Heart right ventricle (tissue), 16 donors: Measurements from ENCODE around the gene OR51B6. TPM values are rescaled to one million over a fixed set of nuclear protein-coding genes. Genes with fewer than 3 reads are reported as not detected.

ENCODE experiments used
- ATAC-seq, 8 donors: fragments of 200-7000 bp; cut with Tn5 transposase; one replicate each; pipeline ENCODE4 v1.9.1; 2020; ENCODE audit warnings: mild to moderate bottlenecking in 8 of 8, moderate library complexity in 8 of 8, moderate number of reproducible peaks in 1 of 8
- DNase-seq, 2 donors: peaks; one replicate each; pipeline ENCODE4 v3.0.0-alpha.2; 2020
- H3K27ac ChIP-seq, 10 donors: fragments of 200-600 bp; sonication (generic) in 2 of 10; one replicate each; pipeline versions ENCODE4 v1.5.0 to v1.8.0; 2020 to 2022; ENCODE audit warnings: mild to moderate bottlenecking in 3 of 10
- H3K27me3 ChIP-seq, 7 donors: fragments of 200-600 bp; one replicate each; pipeline ENCODE4 v1.8.0; 2021 to 2022; ENCODE audit warnings: mild to moderate bottlenecking in 2 of 7
- H3K36me3 ChIP-seq, 9 donors: fragments of 200-600 bp; sonication (generic) in 1 of 9; one replicate each; pipeline versions ENCODE4 v1.5.0 to v1.8.0; 2020 to 2022; ENCODE audit warnings: mild to moderate bottlenecking in 2 of 9
- H3K4me1 ChIP-seq, 9 donors: fragments of 200-600 bp; sonication (generic) in 1 of 9; one replicate each; pipeline versions ENCODE4 v1.5.0 to v1.8.0; 2020 to 2022; ENCODE audit warnings: mild to moderate bottlenecking in 4 of 9
- H3K4me3 ChIP-seq, 10 donors: fragments of 200-600 bp; sonication (generic) in 2 of 10; one replicate each; pipeline versions ENCODE4 v1.5.0 to v1.8.0; 2020 to 2022; ENCODE audit warnings: mild to moderate bottlenecking in 7 of 10, moderate library complexity in 2 of 10
- H3K9me3 ChIP-seq, 11 donors: fragments of 200-600 bp in 10 of 11; sonication (generic) in 2 of 11; one replicate each; pipeline versions ENCODE4 v1.5.0 to v1.8.0; 2013 to 2022; ENCODE audit warnings: mild to moderate bottlenecking in 2 of 11, control low read depth in 1 of 11, moderate library complexity in 1 of 11
- CTCF ChIP-seq, 9 donors: fragments of 200-600 bp; sonication (generic) in 2 of 9; IDR thresholded peaks; one replicate each; pipeline versions ENCODE4 v1.5.0 to v1.8.0; 2021 to 2022; ENCODE audit warnings: antibody characterized with exemption in 9 of 9, mild to moderate bottlenecking in 5 of 9, moderate library complexity in 1 of 9
- WGBS, 2 donors: extraction: QIAGEN DNeasy Blood & Tissue Kit; methylation state at CpG; one replicate each; pipeline ENCODE4 v1.1.7; 2013; ENCODE audit warnings: inconsistent platforms in 1 of 2; 5-methylcytosine and 5-hydroxymethylcytosine counted together
- intact Hi-C, 10 donors: fragments of 100-400 bp; cut with DNase I; formaldehyde crosslinking; loops; one replicate each; pipeline versions ENCODE4 v1.11.1 to v1.14.2; 2022
- polyA plus RNA-seq, 2 donors: library from polyadenylated mRNA; stranded (reverse); fragments of 200-250 nt; gene quantifications; one replicate each; pipeline ENCODE4 v1.2.3, GENCODE V29; 2013
- total RNA-seq, 10 donors: library from RNA; stranded (reverse); fragmentation: NEBNext Ultra II Directional in 3 of 10; extraction: Animal tissue kit (Norgen Biotek cat#: 25700) in 3 of 10; gene quantifications; one replicate each; pipeline versions ENCODE4 v1.2.1 to v1.2.4, GENCODE V29; 2021 to 2023
- donor health status: Arrhythmogenic right ventricular cardiomyopathy.
- donor health status: ischemic (EF 13 %, LVEDD 7.1; RV severe dilation, severe dysfunction).
- donor health status: healthy with polysubstance abuse.
- donor health status: DM: no; HTN: yes; CAD: no.
- donor health status: DM: no; HTN: no; CAD: no.
- donor health status: ischemic (EF 25% LVEDD 6.9; RV normal size, moderate dysfunction).
- donor health status: ischemic (EF 25% LVEDD 5.7; RV mildly dilated, moderate dysfunction).
- donor health status: healthy.
- donor health status: DM: yes; HTN: yes; CAD: no.
- donor health status: Ischemic cardiomyopathy.
- donor health status: ischemic (EF 35%, LVEDD 5.7; RV mildly dilated, moderate dysfunction).
- donor health status: nonischemic (EF 11% LVEDD 7.7; RV severe dilation, severe dysfunction).
- donor health status: DM: yes; HTN: yes; CAD: no.
- donor health status: PGD.
- donor health status: ischemic (EF 29% LVEDD 5.4; RV normal size, mild dysfunction).
- donor health status: nonischemic (EF 23%, LVEDD 6.1; RV moderate dilation, normal function).

The OR51B6 gene
- total and polyA plus RNA-seq, 12 donors: not detected

GRCh38 chr11:5384335-5384734 is 33.0 kb downstream of the OR51B6 start:
- no peaks in the 10 kb centered on the region for H3K27me3 ChIP-seq
- TF ChIP-seq CTCF (IDR thresholded peaks at IDR 0.05): no peak
- 55 to 59% methylated on average over 2 of the region's 2 CpGs for WGBS, 2 donors
- no peaks in the 10 kb centered on the region for H3K4me1 ChIP-seq
- H3K4me3 ChIP-seq: no peak overlapping the region
- DNase-seq: no peak
- intact Hi-C loops: loop anchor here in 9 of 10 donors (5.0 to 10.0 kb wide), 6 partner anchors 177 to 760 kb away; partner anchors contain the start of gene OR51V1 (in 5 of the 9)
- no peaks in the 10 kb centered on the region for H3K9me3 ChIP-seq
- no peak overlapping the region for H3K27ac ChIP-seq
- ATAC-seq: no peak
- no peaks in the 10 kb centered on the region for H3K36me3 ChIP-seq

GRCh38 chr11:5390210-5390609 is 38.9 kb downstream of the OR51B6 start:
- no peaks in the 10 kb centered on the region for H3K9me3 ChIP-seq
- no peak for DNase-seq
- no peaks in the 10 kb centered on the region for H3K27me3 ChIP-seq
- H3K4me1 ChIP-seq: no peaks in the 10 kb centered on the region
- H3K27ac ChIP-seq: no peak overlapping the region
- intact Hi-C loops: no loop called here
- no peaks in the 10 kb centered on the region for H3K36me3 ChIP-seq
- no peak overlapping the region for H3K4me3 ChIP-seq
- no peak for ATAC-seq
- WGBS, 2 donors: 67 to 73% methylated on average over 2 of the region's 2 CpGs
- TF ChIP-seq CTCF (IDR thresholded peaks at IDR 0.05): no peak

- Histone ChIP-seq H3K27ac (no peak overlapping the region), H3K36me3 (no peaks in the 10 kb centered on the region), H3K4me3 (no peak overlapping the region), H3K9me3 (no peaks in the 10 kb centered on the region), H3K27me3 (no peaks in the 10 kb centered on the region), H3K4me1 (no peaks in the 10 kb centered on the region)
- no peak for TF ChIP-seq CTCF (IDR thresholded peaks at IDR 0.05)
- intact Hi-C loops: no loop called here
- DNase-seq: no peak
- ATAC-seq: no peak
Measured at GRCh38 chr11:5394091-5394490, 42.8 kb downstream of the OR51B6 start.

- H3K27ac ChIP-seq: no peak overlapping the region
- no peak overlapping the region for H3K4me3 ChIP-seq
- no peaks in the 10 kb centered on the region for H3K4me1 ChIP-seq
- no peaks in the 10 kb centered on the region for H3K27me3 ChIP-seq
- H3K36me3 ChIP-seq: no peaks in the 10 kb centered on the region
- intact Hi-C loops: no loop called here
- no peak for DNase-seq
- peaks cover 0 to 2% (median 0%) of the 10 kb centered on the region in 11 donors for H3K9me3 ChIP-seq
- TF ChIP-seq CTCF (IDR thresholded peaks at IDR 0.05): no peak
- no peak for ATAC-seq
Measured at GRCh38 chr11:5398936-5399335, 47.6 kb downstream of the OR51B6 start.

Other genes with a start within 250 kb of the OR51B6 start
- gene OR52A5, start 213.2 kb upstream of the OR51B6 start, total RNA-seq: not detected
- not detected for gene OR52A5, start 213.2 kb upstream of the OR51B6 start, polyA plus RNA-seq
- not detected for gene OR52A1, start 196.8 kb upstream of the OR51B6 start, total RNA-seq
- gene OR52A1, start 196.8 kb upstream of the OR51B6 start, polyA plus RNA-seq: not detected
- not detected for gene OR51V1, start 150.8 kb upstream of the OR51B6 start, total RNA-seq
- not detected for gene OR51V1, start 150.8 kb upstream of the OR51B6 start, polyA plus RNA-seq
- gene HBB, start 124.4 kb upstream of the OR51B6 start, total RNA-seq: 1,000 to 10,000 TPM in 1 of 10 donors, 100 to 1,000 TPM in 9; 188 to 1,566 (median 288) TPM
- 10 to 100 TPM in 1 of 2 donors, not detected in 1; 39.1 TPM for gene HBB, start 124.4 kb upstream of the OR51B6 start, polyA plus RNA-seq
- gene HBD, start 117.0 kb upstream of the OR51B6 start, total RNA-seq: 1 to 10 TPM in 1 of 10 donors, under 1 TPM in 3, not detected in 6; 0.41 to 5.3 (median 0.73) TPM
- not detected for gene HBD, start 117.0 kb upstream of the OR51B6 start, polyA plus RNA-seq
- under 1 TPM in 1 of 10 donors, not detected in 9; 0.30 TPM for gene HBG1, start 101.7 kb upstream of the OR51B6 start, total RNA-seq
- under 1 TPM in 1 of 2 donors, not detected in 1; 0.20 TPM for gene HBG1, start 101.7 kb upstream of the OR51B6 start, polyA plus RNA-seq
- 1 to 10 TPM in 1 of 10 donors, under 1 TPM in 2, not detected in 7; 0.41 to 1.0 (median 0.45) TPM for gene HBG2, start 96.7 kb upstream of the OR51B6 start, total RNA-seq
- under 1 TPM in 1 of 2 donors, not detected in 1; 0.12 TPM for gene HBG2, start 96.7 kb upstream of the OR51B6 start, polyA plus RNA-seq
- not detected for gene HBE1, start 81.6 kb upstream of the OR51B6 start, total RNA-seq
- gene HBE1, start 81.6 kb upstream of the OR51B6 start, polyA plus RNA-seq: not detected
- gene OR51B4, start 49.6 kb upstream of the OR51B6 start, total RNA-seq: not detected
- gene OR51B4, start 49.6 kb upstream of the OR51B6 start, polyA plus RNA-seq: not detected
- not detected for gene OR51B2, start 27.2 kb upstream of the OR51B6 start, total RNA-seq
- not detected for gene OR51B2, start 27.2 kb upstream of the OR51B6 start, polyA plus RNA-seq
- gene OR51B5, start 8.0 kb upstream of the OR51B6 start, total RNA-seq: under 1 TPM in 2 of 10 donors, not detected in 8; 0.25 to 0.46 TPM
- gene OR51B5, start 8.0 kb upstream of the OR51B6 start, polyA plus RNA-seq: not detected
- gene OR51M1, start 32.3 kb downstream of the OR51B6 start, total RNA-seq: not detected
- gene OR51M1, start 32.3 kb downstream of the OR51B6 start, polyA plus RNA-seq: not detected
- gene OR51Q1, start 70.6 kb downstream of the OR51B6 start, total RNA-seq: not detected
- gene OR51Q1, start 70.6 kb downstream of the OR51B6 start, polyA plus RNA-seq: not detected
- gene OR51I1, start 90.0 kb downstream of the OR51B6 start, total RNA-seq: under 1 TPM in 1 of 10 donors, not detected in 9; 0.28 TPM
- gene OR51I1, start 90.0 kb downstream of the OR51B6 start, polyA plus RNA-seq: not detected
- not detected for gene OR51I2, start 97.8 kb downstream of the OR51B6 start, total RNA-seq
- gene OR51I2, start 97.8 kb downstream of the OR51B6 start, polyA plus RNA-seq: not detected
- not detected for gene OR52D1, start 137.2 kb downstream of the OR51B6 start, total RNA-seq
- gene OR52D1, start 137.2 kb downstream of the OR51B6 start, polyA plus RNA-seq: not detected
- under 1 TPM in 3 of 10 donors, not detected in 7; 0.20 to 0.32 (median 0.24) TPM for gene UBQLN3, start 158.4 kb downstream of the OR51B6 start, total RNA-seq
- gene UBQLN3, start 158.4 kb downstream of the OR51B6 start, polyA plus RNA-seq: not detected
- gene UBQLNL, start 165.2 kb downstream of the OR51B6 start, total RNA-seq: under 1 TPM in 5 of 10 donors, not detected in 5; 0.10 to 0.42 (median 0.13) TPM
- gene UBQLNL, start 165.2 kb downstream of the OR51B6 start, polyA plus RNA-seq: under 1 TPM; 0.10 to 0.80 TPM
- gene OR52H1, start 197.0 kb downstream of the OR51B6 start, total RNA-seq: not detected
- not detected for gene OR52H1, start 197.0 kb downstream of the OR51B6 start, polyA plus RNA-seq
- gene OR52B6, start 229.4 kb downstream of the OR51B6 start, total RNA-seq: not detected
- gene OR52B6, start 229.4 kb downstream of the OR51B6 start, polyA plus RNA-seq: not detected
- 1 to 10 TPM in 5 of 10 donors, under 1 TPM in 5; 0.38 to 2.2 (median 1.0) TPM for gene TRIM6, start 245.1 kb downstream of the OR51B6 start, total RNA-seq
- gene TRIM6, start 245.1 kb downstream of the OR51B6 start, polyA plus RNA-seq: under 1 TPM; 0.52 to 0.95 TPM